ENCODE results near the gene SPOCK1.

The SPOCK1 gene

DNA sequence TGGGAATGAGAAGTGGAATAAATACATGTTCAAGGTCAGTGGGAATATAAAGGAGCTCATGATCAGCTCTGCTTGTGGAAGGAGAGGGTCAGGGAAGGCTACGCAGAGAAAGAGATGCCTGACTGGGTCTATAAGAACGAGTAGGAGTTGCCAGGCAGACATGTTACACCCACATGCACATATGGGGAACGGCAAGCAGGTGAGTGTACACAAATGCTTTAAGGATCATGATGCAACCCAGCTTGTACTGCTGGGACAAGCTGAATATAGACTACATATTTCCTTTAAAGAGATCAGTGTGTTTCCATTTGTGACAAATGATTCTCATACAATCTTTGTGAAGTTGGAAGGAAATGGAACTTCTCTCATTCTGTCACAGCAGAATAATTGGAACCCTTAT lies 141.7 kb downstream of the SPOCK1 start:
- no peak for DNase-seq

DNA sequence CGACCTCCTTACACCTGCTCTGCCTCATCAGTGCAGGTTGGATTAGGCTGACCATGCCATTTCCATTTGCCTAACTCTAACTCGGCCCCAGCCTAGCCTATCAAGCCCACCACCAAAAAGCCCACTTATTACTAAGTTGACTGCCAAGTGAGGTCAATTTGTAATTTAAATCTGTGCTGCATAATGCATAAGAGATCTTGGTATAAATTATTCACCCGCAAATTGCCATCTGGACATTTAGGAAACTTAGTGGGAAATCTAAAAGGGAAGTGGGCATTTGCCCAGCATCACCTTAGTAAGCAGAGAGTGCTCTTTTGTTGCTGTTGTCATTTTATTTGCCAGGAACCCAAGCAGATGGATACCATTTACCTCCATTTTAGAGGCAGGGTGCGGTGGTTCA lies 143.0 kb downstream of the SPOCK1 start:
- DNase-seq = no peak

- no peak for DNase-seq
These were observed 143.4 kb downstream of the SPOCK1 start for GRCh38 chr5:137355708-137356107.

DNA sequence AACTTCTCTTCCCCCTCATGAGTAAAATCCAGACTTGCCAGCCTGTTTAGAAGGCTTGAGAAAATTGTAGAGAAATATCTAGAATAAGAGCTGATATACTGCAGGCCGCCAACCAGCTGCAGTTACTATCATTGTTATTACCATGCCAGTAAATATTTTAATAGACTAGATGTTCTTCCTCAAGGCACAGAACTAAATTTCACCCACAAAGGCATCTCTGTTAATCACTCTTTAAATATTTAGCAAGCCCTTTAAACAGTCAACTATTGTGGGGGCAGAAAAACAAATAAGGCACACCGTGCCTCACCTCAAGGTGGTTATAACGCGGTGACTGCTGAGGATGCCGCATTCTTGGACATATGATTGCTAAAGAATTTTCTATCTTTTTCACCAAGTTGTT lies 147.0 kb downstream of the SPOCK1 start:
- no peak for DNase-seq

- DNase-seq = no peak
These were observed 148.3 kb downstream of the SPOCK1 start for GRCh38 chr5:137350791-137351190.

DNA sequence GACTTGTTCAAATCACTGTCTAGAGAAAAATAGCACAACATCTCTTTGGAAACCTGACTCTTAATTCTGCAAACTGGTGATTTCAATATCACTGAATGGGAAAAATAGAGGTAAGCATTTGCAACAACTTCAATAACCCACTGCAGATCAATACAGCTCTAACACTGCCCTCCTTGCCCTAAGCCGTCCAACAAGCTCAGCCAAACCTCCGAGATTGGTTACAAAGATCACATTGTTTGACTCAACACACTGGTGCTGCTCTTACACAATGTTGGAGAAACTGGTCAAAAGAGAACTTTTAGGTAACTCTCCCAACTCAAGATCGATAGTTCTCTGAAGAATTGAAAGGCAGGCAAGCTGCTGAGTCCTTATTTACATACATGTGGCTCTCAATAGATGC lies 150.4 kb downstream of the SPOCK1 start:
- no peak for DNase-seq

GRCh38 chr5:137347865-137348264 lies 151.3 kb downstream of the SPOCK1 start:
- no peak for DNase-seq

- DNase-seq = no peak
These were observed 152.8 kb downstream of the SPOCK1 start for GRCh38 chr5:137346281-137346680.

- no peak for DNase-seq
These were observed 153.7 kb downstream of the SPOCK1 start for GRCh38 chr5:137345396-137345795.

DNA sequence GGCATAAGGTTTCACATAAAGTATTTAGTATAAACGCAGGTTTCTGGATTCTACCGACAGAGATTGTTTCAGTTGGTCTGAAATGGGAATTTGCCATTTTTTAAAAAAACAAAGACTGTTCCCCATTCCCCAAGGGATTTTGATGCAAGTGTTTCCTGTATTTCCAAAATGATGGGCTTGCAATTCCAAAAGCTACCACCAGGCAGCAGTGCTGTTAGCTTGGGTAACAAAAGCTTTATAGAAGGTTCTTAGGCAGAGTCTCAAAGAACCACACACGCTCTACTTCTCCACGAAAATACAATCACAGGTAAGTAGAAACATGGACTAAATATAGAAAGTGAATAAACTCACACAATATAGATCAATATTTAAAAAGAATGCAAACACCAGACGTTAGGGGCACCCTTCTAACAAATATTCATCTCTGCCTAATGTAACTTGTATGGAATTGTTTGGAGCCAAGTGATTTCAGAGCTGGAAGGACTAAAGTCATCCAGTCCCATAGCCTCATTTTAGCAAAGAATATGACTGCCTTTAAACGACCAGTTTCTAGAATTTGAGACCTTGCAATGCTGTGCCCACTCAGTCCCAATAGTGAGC lies 154.3 kb downstream of the SPOCK1 start:
- no peak for DNase-seq

DNA sequence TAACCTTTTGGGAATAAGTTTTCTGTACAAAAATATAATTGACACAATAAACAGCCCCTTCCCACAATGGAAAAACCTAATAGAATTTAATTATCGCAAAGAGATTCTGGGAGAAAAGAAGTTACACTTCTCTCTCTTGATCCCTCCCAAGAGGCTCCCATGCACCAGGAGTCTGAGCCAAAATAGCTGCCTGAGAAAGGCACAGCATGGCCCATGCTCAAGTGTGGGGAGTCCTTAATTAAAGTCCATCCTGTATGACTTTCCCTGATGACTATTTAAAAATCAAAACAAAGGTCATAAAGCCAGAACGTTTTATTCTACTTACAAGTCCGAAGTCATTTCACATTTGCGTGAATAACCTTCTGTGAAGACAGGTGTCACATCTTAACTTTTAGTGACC lies 155.1 kb downstream of the SPOCK1 start:
- no peak for DNase-seq

- no peak for DNase-seq
These were observed 156.4 kb downstream of the SPOCK1 start for GRCh38 chr5:137342764-137343163.

DNA sequence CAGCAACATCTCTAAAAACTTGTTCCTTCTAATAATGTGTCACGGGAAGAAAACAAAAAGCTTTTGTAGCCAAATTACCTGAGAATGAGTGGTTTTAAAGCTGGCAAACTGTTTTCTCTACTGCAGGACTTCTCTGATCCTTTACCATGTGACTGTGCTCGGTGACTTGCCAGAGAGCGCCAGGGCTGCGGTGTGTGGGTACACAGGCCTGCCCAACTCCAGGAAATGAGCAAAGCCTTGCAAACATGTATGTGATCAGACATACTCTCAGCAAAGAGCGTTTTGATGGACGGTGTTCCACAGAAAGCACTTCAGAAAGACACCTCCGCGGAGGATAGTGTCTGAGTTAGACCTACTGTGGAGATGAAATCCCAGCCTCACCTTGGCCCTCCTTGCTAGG lies 157.3 kb downstream of the SPOCK1 start:
- DNase-seq = no peak

DNA sequence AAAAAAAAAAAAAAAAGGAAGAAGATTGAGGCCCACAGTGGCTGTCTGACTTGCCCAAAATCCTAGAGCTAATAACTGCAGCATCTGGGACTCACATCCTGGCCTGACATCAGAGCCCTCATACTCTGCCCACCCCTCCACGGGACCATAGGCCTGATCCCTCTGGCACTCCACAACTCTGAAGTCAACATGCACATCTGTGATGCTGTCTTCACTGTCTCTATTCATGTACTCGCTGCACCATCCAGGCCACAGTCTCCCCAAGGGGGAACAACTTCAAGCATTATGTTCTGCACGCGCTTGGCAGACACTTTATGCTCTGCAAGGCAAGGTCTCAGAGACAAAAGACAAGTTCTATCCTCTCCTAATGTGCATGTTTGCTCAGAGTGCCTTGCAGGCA lies 158.2 kb downstream of the SPOCK1 start:
- DNase-seq = peak; percentile 31

DNA sequence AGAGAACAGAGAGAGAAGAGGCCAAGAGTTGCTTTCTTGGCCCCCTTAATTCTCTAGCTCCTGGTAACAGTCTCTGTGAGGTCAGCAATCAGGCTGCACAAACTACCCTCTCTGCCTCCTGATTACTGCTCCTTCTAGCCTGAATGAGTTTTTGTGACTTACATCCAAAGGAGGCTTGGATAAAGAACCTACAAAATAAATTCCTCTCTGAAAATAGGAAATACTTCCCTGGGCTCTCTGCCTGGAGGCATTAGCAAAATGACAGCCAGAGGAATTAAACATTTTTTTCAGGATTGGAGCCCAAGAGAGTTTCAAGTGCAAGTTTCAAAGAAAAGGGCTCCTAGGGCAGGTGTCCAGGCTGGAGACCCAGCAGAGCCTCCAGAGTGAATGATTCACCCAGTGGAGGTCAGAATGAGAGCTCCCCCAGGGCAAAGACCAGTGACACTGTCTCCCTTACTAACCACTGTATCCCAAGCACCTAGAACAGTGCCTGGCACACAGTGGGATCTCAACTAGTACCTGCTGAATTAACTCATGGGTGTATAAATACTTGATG lies 162.5 kb downstream of the SPOCK1 start:
- DNase-seq = no peak

DNA sequence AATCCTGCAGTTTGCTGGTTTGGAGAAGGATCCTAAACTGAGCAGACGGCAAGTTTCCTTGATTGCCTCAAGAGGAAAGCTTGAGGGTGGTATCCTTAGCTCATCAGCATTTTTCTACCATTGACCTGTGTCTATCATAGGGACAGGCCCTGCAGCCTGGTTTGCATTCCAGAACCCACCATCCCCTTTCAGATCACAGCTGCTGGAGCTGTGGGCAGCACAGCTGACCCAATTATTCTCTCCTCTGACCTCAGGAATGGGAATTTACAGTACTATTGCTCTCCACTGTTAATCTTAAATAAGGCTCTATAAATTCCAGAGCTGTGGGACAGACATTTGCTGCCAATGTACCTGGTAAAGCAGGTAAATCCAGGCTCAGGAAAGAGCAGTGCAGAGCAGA lies 163.0 kb downstream of the SPOCK1 start:
- no peak for DNase-seq

- DNase-seq = no peak
These were observed 163.6 kb downstream of the SPOCK1 start for GRCh38 chr5:137335493-137335892.

DNA sequence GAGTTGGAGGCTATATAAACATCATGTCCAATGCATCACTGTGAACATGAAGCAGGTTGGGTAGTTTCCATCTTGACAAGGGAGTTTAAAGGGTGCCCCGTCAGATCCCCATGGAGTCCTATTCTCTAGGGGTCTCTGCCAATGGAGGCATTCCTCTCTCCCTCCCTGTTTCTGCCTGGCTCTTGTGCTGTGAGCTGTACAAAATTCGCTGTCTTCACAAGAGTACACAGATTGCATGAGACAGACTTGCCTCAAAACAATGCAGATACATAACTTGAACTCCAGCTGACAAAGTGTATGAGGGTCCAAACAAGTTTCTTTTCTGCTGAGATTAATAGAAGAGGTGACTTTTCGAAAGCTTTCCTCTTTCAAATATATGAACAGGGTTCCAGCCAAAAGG lies 165.2 kb downstream of the SPOCK1 start:
- no peak for DNase-seq

DNA sequence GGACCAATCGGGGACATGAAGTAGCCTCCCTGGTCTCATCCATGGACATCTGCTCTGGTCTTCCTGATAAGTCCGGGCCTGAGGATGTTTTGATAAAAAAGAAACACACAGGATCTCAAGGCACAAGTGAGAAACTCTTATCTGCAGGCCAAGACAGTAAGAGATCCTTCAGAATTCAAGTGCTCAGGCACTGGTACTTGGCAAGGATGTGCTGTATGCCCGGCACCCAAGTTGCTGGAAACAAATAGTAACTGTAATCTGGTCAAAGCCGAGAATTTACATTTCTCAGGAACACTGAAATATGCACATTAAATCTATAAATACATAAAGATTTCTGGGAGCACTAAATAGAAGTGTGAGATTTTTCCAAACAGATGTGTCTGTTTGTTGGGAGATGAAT lies 165.7 kb downstream of the SPOCK1 start:
- no peak for DNase-seq

DNA sequence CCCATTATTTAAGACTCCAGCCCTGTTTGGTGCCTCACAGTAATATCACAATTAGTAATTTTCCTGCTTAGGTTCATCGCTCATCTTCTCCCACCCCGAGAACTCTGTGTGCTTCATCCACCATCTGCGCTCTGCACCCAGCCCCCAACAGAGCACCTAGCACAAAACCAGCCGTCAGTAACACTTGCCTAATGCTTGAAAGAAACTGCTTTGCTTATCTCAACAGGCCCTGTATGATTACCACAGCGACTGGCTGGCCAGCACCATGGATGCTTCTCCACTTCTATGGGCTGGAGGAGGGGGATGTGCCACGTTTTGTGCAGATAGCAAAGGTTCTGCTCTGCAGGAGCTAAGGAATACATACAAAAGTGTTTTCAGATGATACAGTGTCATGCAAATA lies 166.8 kb downstream of the SPOCK1 start:
- no peak for DNase-seq

- DNase-seq = no peak
These were observed 169.4 kb downstream of the SPOCK1 start for GRCh38 chr5:137329586-137330296.

GRCh38 chr5:137328991-137329390 lies 170.1 kb downstream of the SPOCK1 start:
- DNase-seq = no peak

DNA sequence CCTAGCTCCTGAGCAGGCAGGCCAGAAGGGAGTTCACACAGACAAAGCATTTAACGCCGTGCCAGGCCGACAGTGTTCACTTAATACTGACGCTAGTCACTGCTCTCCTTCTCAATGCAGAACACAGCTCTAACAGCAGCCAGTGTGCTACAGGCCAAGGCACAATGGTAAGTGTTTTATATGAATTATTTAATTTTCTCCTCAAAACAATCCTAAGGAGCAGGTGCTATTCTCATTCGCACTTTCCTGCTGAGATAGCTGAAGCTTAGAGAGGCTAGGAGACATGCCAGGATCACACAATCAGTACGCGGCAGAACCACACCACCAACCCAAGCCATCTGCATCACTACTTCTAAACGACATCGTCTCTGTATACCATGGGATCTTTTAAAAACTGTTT lies 170.7 kb downstream of the SPOCK1 start:
- DNase-seq = no peak

DNA sequence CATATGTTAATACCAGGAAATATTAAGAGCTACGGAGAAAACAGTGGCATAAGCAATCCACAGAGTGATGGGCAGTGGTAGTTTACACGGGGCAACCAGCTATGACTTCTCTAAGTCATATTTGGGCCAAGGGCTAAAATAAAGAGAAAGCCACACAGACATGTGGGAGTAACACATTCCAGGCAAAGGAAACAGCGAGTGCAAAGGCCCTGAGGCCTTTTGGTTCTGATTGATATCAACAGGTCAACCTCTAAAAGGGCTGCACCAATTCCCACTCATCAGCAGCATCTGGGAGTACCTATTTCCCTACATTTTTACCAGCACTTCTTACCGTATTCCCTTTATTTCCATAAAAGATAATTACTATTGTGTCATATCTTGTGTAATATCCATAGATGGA lies 173.4 kb downstream of the SPOCK1 start:
- no peak for DNase-seq
